A673 (cell line): Measurements from ENCODE around the gene DDIAS. TPM values are rescaled to one million over a fixed set of nuclear protein-coding genes. Genes with fewer than 3 reads are reported as not detected.
"Not testable (repeated sequence)": the region's sequence is repeated elsewhere in the genome, so short reads cannot be mapped to it uniquely, and the experiment has no call there.

Source experiments
- BruUV-seq: library from RNA; stranded (reverse); fragments of 400-500 nt; replicated peaks from 2 replicates; lab custom pipeline; 2021; lab: Mats Ljungman, UMichigan
- CTCF ChIA-PET: fragments of 300-600 bp; sonication (Branson Sonifier 250); formaldehyde crosslinking; loops from one replicate; lab custom pipeline; 2022; ENCODE audit warnings: antibody characterized with exemption; lab: Charles Lee
- POLR2A ChIA-PET: fragments of 300-600 bp; sonication (Branson Sonifier 250); formaldehyde crosslinking; loops from one replicate; lab custom pipeline; 2022; ENCODE audit warnings: antibody characterized with exemption; ENCODE audit not compliant: low non-redundant PET; lab: Charles Lee
- DNase-seq: peaks from one replicate; pipeline ENCODE4 v3.0.0-alpha.2; 2015; ENCODE audit warnings: low spot score
- H3K27ac ChIP-seq: fragments of 200-600 bp; sonication (generic); 2 replicates; pipeline ENCODE4 v1.5.1; 2016; ENCODE audit warnings: mixed run types, low read depth, mild to moderate bottlenecking, mixed read lengths, antibody characterized with exemption, low read length; ENCODE audit not compliant: poor library complexity, severe bottlenecking
- H3K27me3 ChIP-seq: fragments of 200-600 bp; sonication (generic); replicated peaks from 2 replicates; pipeline ENCODE4 v1.6.1; 2017; ENCODE audit warnings: mixed run types, low read depth, mild to moderate bottlenecking, mixed read lengths, antibody characterized with exemption, low read length; ENCODE audit not compliant: insufficient read depth, poor library complexity
- H3K36me3 ChIP-seq: fragments of 200-600 bp; sonication (generic); 2 replicates; pipeline ENCODE4 v1.6.1; 2016; ENCODE audit warnings: mixed run types, mild to moderate bottlenecking, mixed read lengths, antibody characterized with exemption, low read length; ENCODE audit not compliant: insufficient read depth, poor library complexity, severe bottlenecking
- H3K4me1 ChIP-seq: fragments of 200-600 bp; sonication (generic); 2 replicates; pipeline ENCODE4 v1.6.1; 2017; ENCODE audit warnings: mixed run types, mild to moderate bottlenecking, mixed read lengths, antibody characterized with exemption, low read length; ENCODE audit not compliant: insufficient read depth, poor library complexity, severe bottlenecking
- H3K4me3 ChIP-seq: fragments of 200-600 bp; sonication (generic); 2 replicates; pipeline ENCODE4 v1.5.1; 2016; ENCODE audit warnings: low read depth, mixed run types, mild to moderate bottlenecking, mixed read lengths, low read length; ENCODE audit not compliant: poor library complexity, severe bottlenecking
- H3K9me3 ChIP-seq: fragments of 200-600 bp; sonication (generic); 2 replicates; pipeline ENCODE4 v1.6.1; 2016; ENCODE audit warnings: mixed run types, low read depth, mild to moderate bottlenecking, mixed read lengths, antibody characterized with exemption, low read length; ENCODE audit not compliant: poor library complexity, severe bottlenecking
- CTCF ChIP-seq: fragments of 300-800, 200-600 bp; sonication (generic); conservative IDR thresholded peaks from 2 replicates; pipeline ENCODE4 v1.5.1; 2017; ENCODE audit warnings: low read depth, mild to moderate bottlenecking, antibody characterized with exemption, low read length, moderate library complexity, mixed read lengths
- EZH2 ChIP-seq: fragments of 200-600 bp; sonication (generic); IDR thresholded peaks from 2 replicates; pipeline ENCODE4 v1.6.1; 2017; ENCODE audit warnings: borderline replicate concordance, low read depth, mild to moderate bottlenecking, mixed read lengths, antibody characterized with exemption, low read length; ENCODE audit not compliant: poor library complexity, severe bottlenecking
- intact Hi-C: fragments of 100-400 bp; cut with micrococcal nuclease; formaldehyde crosslinking; loops from one replicate; pipeline ENCODE4 v1.10.0; 2022; ENCODE audit not compliant: unreplicated experiment
- total RNA-seq: library from RNA; stranded (reverse); gene quantifications from 2 replicates; pipeline ENCODE4 v1.2.3, GENCODE V29; 2021

Gene DDIAS
- total RNA-seq, 1 experiment from 2014 or later: 41.5 TPM

- DNase-seq, H3K9me3 ChIP-seq, H3K4me3 ChIP-seq, CTCF ChIA-PET, BruUV-seq, H3K27ac ChIP-seq, H3K36me3 ChIP-seq, H3K27me3 ChIP-seq, POLR2A ChIA-PET, intact Hi-C loops, H3K4me1 ChIP-seq: not testable (repeated sequence)
These were observed 54.4 kb downstream of the DDIAS start for GRCh38 chr11:82955736-82956453.

- TF ChIP-seq CTCF (no peak), EZH2 (no peak)
- intact Hi-C loops: no loop called here
- Histone ChIP-seq H3K36me3 (no peaks in the 10 kb centered on the region), H3K4me3 (no peak overlapping the region), H3K9me3 (no peaks in the 10 kb centered on the region), H3K27ac (no peak overlapping the region), H3K27me3 (no peaks in the 10 kb centered on the region), H3K4me1 (no peaks in the 10 kb centered on the region)
- CTCF ChIA-PET: no interaction called here
- BruUV-seq: no TSS peak
- no peak for DNase-seq
- POLR2A ChIA-PET: no interaction called here
These were observed 58.6 kb downstream of the DDIAS start for GRCh38 chr11:82959987-82960778.

GRCh38 chr11:82960779-82961143 is 59.2 kb downstream of the DDIAS start:
- CTCF ChIA-PET: no interaction called here
- H3K27ac ChIP-seq: no peak overlapping the region
- H3K4me1 ChIP-seq: no peaks in the 10 kb centered on the region
- POLR2A ChIA-PET: no interaction called here
- no peak for DNase-seq
- no peaks in the 10 kb centered on the region for H3K27me3 ChIP-seq
- no peak for TF ChIP-seq EZH2
- no peak for TF ChIP-seq CTCF
- no peak overlapping the region for H3K4me3 ChIP-seq
- no peaks in the 10 kb centered on the region for H3K36me3 ChIP-seq
- H3K9me3 ChIP-seq: no peaks in the 10 kb centered on the region
- intact Hi-C loops: no loop called here
- BruUV-seq: no TSS peak

GRCh38 chr11:82962021-82962420 is 60.5 kb downstream of the DDIAS start:
- H3K27me3 ChIP-seq, POLR2A ChIA-PET, H3K27ac ChIP-seq, H3K36me3 ChIP-seq, BruUV-seq, DNase-seq, CTCF ChIA-PET, H3K4me3 ChIP-seq, H3K4me1 ChIP-seq, H3K9me3 ChIP-seq, intact Hi-C loops: not testable (repeated sequence)
